ENCODE results near the gene NUAK2.

- TF ChIP-seq TCF4 (CRISPR knock-in tag; IDR thresholded peaks at IDR 0.05; ENCODE audit: borderline replicate concordance): no peak
- TF ChIP-seq ZFP30 (CRISPR knock-in tag; IDR thresholded peaks at IDR 0.05): no peak
- no peak for TF ChIP-seq ARNTL (CRISPR knock-in tag; IDR thresholded peaks at IDR 0.05; ENCODE audit: borderline replicate concordance, low read depth)
- no peak for TF ChIP-seq GLIS3 (CRISPR knock-in tag; IDR thresholded peaks at IDR 0.05)
- TF ChIP-seq RARB (CRISPR knock-in tag; IDR thresholded peaks at IDR 0.05): no peak
- TF ChIP-seq POU6F1 (CRISPR knock-in tag; IDR thresholded peaks at IDR 0.05; ENCODE audit: borderline replicate concordance, low read depth): no peak
- TF ChIP-seq TSHZ2 (CRISPR knock-in tag; IDR thresholded peaks at IDR 0.05): no peak
- TF ChIP-seq, protein P1, sequence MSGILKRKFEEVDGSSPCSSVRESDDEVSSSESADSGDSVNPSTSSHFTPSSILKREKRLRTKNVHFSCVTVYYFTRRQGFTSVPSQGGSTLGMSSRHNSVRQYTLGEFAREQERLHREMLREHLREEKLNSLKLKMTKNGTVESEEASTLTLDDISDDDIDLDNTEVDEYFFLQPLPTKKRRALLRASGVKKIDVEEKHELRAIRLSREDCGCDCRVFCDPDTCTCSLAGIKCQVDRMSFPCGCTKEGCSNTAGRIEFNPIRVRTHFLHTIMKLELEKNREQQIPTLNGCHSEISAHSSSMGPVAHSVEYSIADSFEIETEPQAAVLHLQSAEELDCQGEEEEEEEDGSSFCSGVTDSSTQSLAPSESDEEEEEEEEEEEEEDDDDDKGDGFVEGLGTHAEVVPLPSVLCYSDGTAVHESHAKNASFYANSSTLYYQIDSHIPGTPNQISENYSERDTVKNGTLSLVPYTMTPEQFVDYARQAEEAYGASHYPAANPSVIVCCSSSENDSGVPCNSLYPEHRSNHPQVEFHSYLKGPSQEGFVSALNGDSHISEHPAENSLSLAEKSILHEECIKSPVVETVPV (CRISPR knock-in tag; IDR thresholded peaks at IDR 0.05): no peak
- TF ChIP-seq, protein P2, sequence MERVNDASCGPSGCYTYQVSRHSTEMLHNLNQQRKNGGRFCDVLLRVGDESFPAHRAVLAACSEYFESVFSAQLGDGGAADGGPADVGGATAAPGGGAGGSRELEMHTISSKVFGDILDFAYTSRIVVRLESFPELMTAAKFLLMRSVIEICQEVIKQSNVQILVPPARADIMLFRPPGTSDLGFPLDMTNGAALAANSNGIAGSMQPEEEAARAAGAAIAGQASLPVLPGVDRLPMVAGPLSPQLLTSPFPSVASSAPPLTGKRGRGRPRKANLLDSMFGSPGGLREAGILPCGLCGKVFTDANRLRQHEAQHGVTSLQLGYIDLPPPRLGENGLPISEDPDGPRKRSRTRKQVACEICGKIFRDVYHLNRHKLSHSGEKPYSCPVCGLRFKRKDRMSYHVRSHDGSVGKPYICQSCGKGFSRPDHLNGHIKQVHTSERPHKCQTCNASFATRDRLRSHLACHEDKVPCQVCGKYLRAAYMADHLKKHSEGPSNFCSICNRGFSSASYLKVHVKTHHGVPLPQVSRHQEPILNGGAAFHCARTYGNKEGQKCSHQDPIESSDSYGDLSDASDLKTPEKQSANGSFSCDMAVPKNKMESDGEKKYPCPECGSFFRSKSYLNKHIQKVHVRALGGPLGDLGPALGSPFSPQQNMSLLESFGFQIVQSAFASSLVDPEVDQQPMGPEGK (CRISPR knock-in tag; IDR thresholded peaks at IDR 0.05; ENCODE audit: borderline replicate concordance): no peak
- no peak for TF ChIP-seq ESRRG (CRISPR knock-in tag; IDR thresholded peaks at IDR 0.05)
Measured at GRCh38 chr1:205257735-205258134, 63.8 kb downstream of the NUAK2 start.

All from SK-N-SH treated with all-trans-retinoic acid at 6 μM for 48 hours (cell line).